GM23338 (cell line): ENCODE measurements around the gene GNAI2. TPM values are rescaled to one million over a fixed set of nuclear protein-coding genes. Genes with fewer than 3 reads are reported as not detected.

Experiments
- ATAC-seq: fragments of 200-7000 bp; cut with Tn5 transposase; 3 replicates; pipeline ENCODE4 v1.9.1; 2020
- DNase-seq: peaks from one replicate; pipeline ENCODE4 v3.0.0-alpha.2; 2015; ENCODE audit warnings: low spot score
- H2AFZ ChIP-seq: fragments of 200-600 bp; sonication (generic); 2 replicates; pipeline ENCODE4 v1.8.0; 2016; ENCODE audit warnings: antibody characterized with exemption, mild to moderate bottlenecking, moderate library complexity
- H3F3A ChIP-seq: fragments of 200-600 bp; sonication (generic); replicated peaks from 2 replicates; pipeline ENCODE4 v1.8.0; 2017; ENCODE audit warnings: antibody characterized with exemption, mixed run types, low read depth
- H3K27ac ChIP-seq: fragments of 200-600 bp; sonication (generic); 2 replicates; pipeline ENCODE4 v1.6.1; 2016; ENCODE audit warnings: low read depth
- H3K27me3 ChIP-seq: fragments of 200-600 bp; sonication (generic); 2 replicates; pipeline ENCODE4 v1.8.0; 2016; ENCODE audit warnings: mild to moderate bottlenecking, mixed run types, moderate library complexity; ENCODE audit not compliant: insufficient read depth
- H3K36me3 ChIP-seq: fragments of 200-600 bp; sonication (generic); 2 replicates; pipeline ENCODE4 v1.8.0; 2016; ENCODE audit warnings: mild to moderate bottlenecking; ENCODE audit not compliant: insufficient read depth
- H3K4me1 ChIP-seq: fragments of 200-600 bp; sonication (generic); 2 replicates; pipeline ENCODE4 v1.8.0; 2016; ENCODE audit warnings: mild to moderate bottlenecking, moderate library complexity; ENCODE audit not compliant: insufficient read depth
- H3K4me2 ChIP-seq: fragments of 200-600 bp; sonication (generic); 2 replicates; pipeline ENCODE4 v1.7.1; 2017; ENCODE audit warnings: mixed run types
- H3K4me3 ChIP-seq: fragments of 200-600 bp; sonication (generic); 2 replicates; pipeline ENCODE4 v1.6.1; 2016; ENCODE audit warnings: mixed run types
- H3K79me2 ChIP-seq: fragments of 200-600 bp; sonication (generic); replicated peaks from 2 replicates; pipeline ENCODE4 v1.8.0; 2017; ENCODE audit warnings: mild to moderate bottlenecking; ENCODE audit not compliant: insufficient read depth
- H3K9me2 ChIP-seq: fragments of 200-600 bp; sonication (generic); 2 replicates; pipeline ENCODE4 v1.8.0; 2017; ENCODE audit not compliant: insufficient read depth
- H4K20me1 ChIP-seq: fragments of 200-600 bp; sonication (generic); replicated peaks from 2 replicates; pipeline ENCODE4 v1.8.0; 2017; ENCODE audit warnings: mild to moderate bottlenecking; ENCODE audit not compliant: insufficient read depth
- H3K27ac Mint-ChIP-seq: 2 replicates; pipeline ENCODE4 v1.8.0; 2020; ENCODE audit warnings: inconsistent platforms, mild to moderate bottlenecking, moderate library complexity, mixed read lengths
- H3K27me3 Mint-ChIP-seq: 3 replicates; pipeline ENCODE4 v1.8.0; 2022; ENCODE audit warnings: low read depth, mild to moderate bottlenecking, moderate library complexity, mixed read lengths, inconsistent platforms; ENCODE audit not compliant: insufficient read depth, poor library complexity
- H3K36me3 Mint-ChIP-seq: 3 replicates; pipeline ENCODE4 v1.8.0; 2021; ENCODE audit warnings: low read depth, mild to moderate bottlenecking, inconsistent platforms, moderate library complexity, mixed read lengths
- H3K4me1 Mint-ChIP-seq: 3 replicates; pipeline ENCODE4 v1.8.0; 2020; ENCODE audit warnings: mild to moderate bottlenecking, inconsistent platforms, mixed read lengths
- H3K4me3 Mint-ChIP-seq: 3 replicates; pipeline ENCODE4 v1.8.0; 2021; ENCODE audit warnings: moderate library complexity, mild to moderate bottlenecking, inconsistent platforms, mixed read lengths
- H3K9me3 Mint-ChIP-seq: 3 replicates; pipeline ENCODE4 v1.8.0; 2020; ENCODE audit warnings: moderate library complexity, mild to moderate bottlenecking, inconsistent platforms, mixed read lengths
- CREB1 ChIP-seq: fragments of 250-450 bp; sonication (Bioruptor Pico); IDR thresholded peaks from 2 replicates; pipeline ENCODE4 v1.5.0; 2020; ENCODE audit warnings: low read depth, mild to moderate bottlenecking, moderate library complexity
- CTCF ChIP-seq, 2 experiments: fragments of 200-600 bp in 1 of 2; sonication (generic) in 1 of 2; conservative IDR thresholded peaks; 2 replicates each; pipeline versions ENCODE4 v1.5.1 to v1.6.1; 2016 to 2017; ENCODE audit warnings: antibody characterized with exemption in 2 of 2, low read depth in 2 of 2, mild to moderate bottlenecking in 2 of 2, moderate library complexity in 1 of 2
- EZH2phosphoT487 ChIP-seq: fragments of 200-600 bp; sonication (generic); IDR thresholded peaks from one replicate; pipeline ENCODE4 v1.8.1; 2018; ENCODE audit warnings: antibody characterized with exemption; ENCODE audit not compliant: unreplicated experiment
- JUNB ChIP-seq: IDR thresholded peaks from one replicate; pipeline ENCODE4 v1.6.1; 2016; ENCODE audit warnings: antibody characterized with exemption; ENCODE audit not compliant: unreplicated experiment
- NANOG ChIP-seq: IDR thresholded peaks from 2 replicates; pipeline ENCODE4 v1.6.1; 2016; ENCODE audit warnings: antibody characterized with exemption, borderline replicate concordance
- POLR2AphosphoS5 ChIP-seq: IDR thresholded peaks from 2 replicates; pipeline ENCODE4 v1.6.1; 2016; ENCODE audit warnings: antibody characterized with exemption, low read depth
- STAT1 ChIP-seq: IDR thresholded peaks from one replicate; pipeline ENCODE4 v1.6.1; 2016; ENCODE audit warnings: antibody characterized with exemption; ENCODE audit not compliant: unreplicated experiment
- ZNF114 ChIP-seq: fragments of 250-450 bp; sonication (Bioruptor Pico); IDR thresholded peaks from 2 replicates; pipeline ENCODE4 v1.5.0; 2020; ENCODE audit warnings: mild to moderate bottlenecking, moderate library complexity
- ZNF331 ChIP-seq: fragments of 250-450 bp; sonication (Bioruptor Pico); IDR thresholded peaks from 2 replicates; pipeline ENCODE4 v1.5.0; 2020; ENCODE audit warnings: low read depth, mild to moderate bottlenecking, moderate library complexity
- ZNF462 ChIP-seq: fragments of 250-450 bp; sonication (Bioruptor Pico); IDR thresholded peaks from 2 replicates; pipeline ENCODE4 v1.5.0; 2020; ENCODE audit warnings: mild to moderate bottlenecking, moderate library complexity
- polyA plus RNA-seq: library from polyadenylated mRNA; unstranded; fragments of >200 nt; fragmentation: Nextera tagmentation; extraction: Ambion mirVana; gene quantifications from 2 replicates; pipeline ENCODE4 v1.2.1, GENCODE V29; 2016
- total RNA-seq: library from RNA; depleted of rRNA; stranded (reverse); fragments of >200 nt; shearing (Covaris generic); gene quantifications from 2 replicates; pipeline ENCODE4 v1.2.3, GENCODE V29; 2014
- TF ChIP-seq, protein P1 (sequence below): IDR thresholded peaks from 2 replicates; pipeline ENCODE4 v1.6.1; 2016; ENCODE audit warnings: antibody characterized with exemption

The GNAI2 gene
- total and polyA plus RNA-seq, 2 experiments from 2014 or later: 138 to 153 TPM

DNA sequence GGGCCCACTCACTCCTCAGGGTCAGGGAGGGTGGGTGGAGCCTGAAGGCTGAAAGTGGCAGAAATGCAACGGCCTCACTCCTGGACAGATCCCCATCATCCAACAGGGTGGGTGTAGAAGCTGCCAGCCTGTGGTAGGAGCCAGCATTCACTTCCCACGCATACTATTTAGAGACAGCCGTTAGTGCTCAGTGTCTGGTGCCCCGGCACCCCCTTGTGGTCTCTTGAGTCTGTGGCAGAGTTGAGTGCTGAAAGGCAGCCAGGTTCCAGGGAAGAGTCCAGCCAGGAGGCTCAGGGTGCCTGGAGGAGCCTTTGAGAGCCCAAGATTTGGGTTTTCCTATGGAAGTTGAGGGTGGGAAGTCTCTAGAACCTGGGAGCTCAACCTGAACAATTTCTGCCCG, 46.7 kb upstream of the GNAI2 start:
- H3K36me3 ChIP-seq: no peaks in the 10 kb centered on the region; the same call in 1 of the 2 replicates
- ATAC-seq (peak; percentile 76), DNase-seq (peak; percentile 92)
- Mint-ChIP-seq H3K4me3 (no peak overlapping the region), H3K27ac (no peak overlapping the region), H3K36me3 (peaks cover 10% of the 10 kb centered on the region; the same call in 2 of the 3 replicates), H3K4me1 (peaks cover 9% of the 10 kb centered on the region; the same call in 2 of the 3 replicates), H3K9me3 (no peaks in the 10 kb centered on the region), H3K27me3 (peaks cover 13% of the 10 kb centered on the region)
- H3K4me3 ChIP-seq: no peak overlapping the region
- H4K20me1 ChIP-seq: no peaks in the 10 kb centered on the region
- no peaks in the 10 kb centered on the region for H3K4me1 ChIP-seq
- no peak overlapping the region for H2AFZ ChIP-seq
- no peaks in the 10 kb centered on the region for H3K79me2 ChIP-seq
- peaks cover 10% of the 10 kb centered on the region; the same call in 1 of the 2 replicates for H3K27me3 ChIP-seq
- TF ChIP-seq ZNF331 (no peak), CTCF (conservative IDR thresholded peaks at IDR 0.05; ENCODE audit: low read depth in 2 of 2) (peak; percentile 81 to 95), NANOG (no peak)
- H3F3A ChIP-seq: peaks cover 6% of the 10 kb centered on the region
- H3K9me2 ChIP-seq: no peaks in the 10 kb centered on the region
- no peak overlapping the region for H3K4me2 ChIP-seq
- no peak overlapping the region for H3K27ac ChIP-seq

DNA sequence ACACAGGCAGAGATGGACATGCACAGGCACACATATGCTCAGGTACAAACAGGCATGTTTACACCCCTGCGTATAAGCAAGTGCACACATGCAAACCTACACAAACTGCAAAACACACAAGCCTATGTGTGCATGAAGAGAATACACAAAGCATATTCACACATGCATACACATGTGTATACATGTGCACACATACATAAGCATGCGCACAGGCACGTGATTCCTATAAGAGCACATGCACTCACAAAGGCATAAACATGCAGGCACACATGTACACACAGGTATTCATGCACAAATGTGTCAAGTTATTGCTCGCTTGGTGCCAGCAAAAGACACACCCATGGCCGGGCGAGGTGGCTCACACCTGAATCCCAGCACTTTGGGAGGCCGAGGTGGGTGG, 46.0 kb upstream of the GNAI2 start:
- Mint-ChIP-seq H3K36me3 (peaks cover 9% of the 10 kb centered on the region; the same call in 1 of the 3 replicates), H3K9me3 (no peaks in the 10 kb centered on the region), H3K4me3 (no peak overlapping the region), H3K27ac (no peak overlapping the region), H3K27me3 (peaks cover 17% of the 10 kb centered on the region), H3K4me1 (peaks cover 9% of the 10 kb centered on the region; the same call in 2 of the 3 replicates)
- DNase-seq (no peak), ATAC-seq (no peak)
- no peak overlapping the region for H3K27ac ChIP-seq
- H3F3A ChIP-seq: peaks cover 6% of the 10 kb centered on the region
- peaks cover 12% of the 10 kb centered on the region; the same call in 1 of the 2 replicates for H3K27me3 ChIP-seq
- H3K4me1 ChIP-seq: no peaks in the 10 kb centered on the region
- H3K4me3 ChIP-seq: no peak overlapping the region
- H3K9me2 ChIP-seq: no peaks in the 10 kb centered on the region
- no peaks in the 10 kb centered on the region; the same call in 1 of the 2 replicates for H3K36me3 ChIP-seq
- H3K79me2 ChIP-seq: no peaks in the 10 kb centered on the region
- no peaks in the 10 kb centered on the region for H4K20me1 ChIP-seq
- no peak overlapping the region for H3K4me2 ChIP-seq
- no peak overlapping the region for H2AFZ ChIP-seq
- no peak for TF ChIP-seq CREB1
- TF ChIP-seq, protein P1, sequence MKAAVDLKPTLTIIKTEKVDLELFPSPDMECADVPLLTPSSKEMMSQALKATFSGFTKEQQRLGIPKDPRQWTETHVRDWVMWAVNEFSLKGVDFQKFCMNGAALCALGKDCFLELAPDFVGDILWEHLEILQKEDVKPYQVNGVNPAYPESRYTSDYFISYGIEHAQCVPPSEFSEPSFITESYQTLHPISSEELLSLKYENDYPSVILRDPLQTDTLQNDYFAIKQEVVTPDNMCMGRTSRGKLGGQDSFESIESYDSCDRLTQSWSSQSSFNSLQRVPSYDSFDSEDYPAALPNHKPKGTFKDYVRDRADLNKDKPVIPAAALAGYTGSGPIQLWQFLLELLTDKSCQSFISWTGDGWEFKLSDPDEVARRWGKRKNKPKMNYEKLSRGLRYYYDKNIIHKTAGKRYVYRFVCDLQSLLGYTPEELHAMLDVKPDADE: no peak
- no peak for TF ChIP-seq ZNF331
- TF ChIP-seq ZNF462 (CRISPR knock-in tag): no peak
- TF ChIP-seq CTCF (conservative IDR thresholded peaks at IDR 0.05; ENCODE audit: low read depth in 2 of 2): no peak
- no peak; the same call in 1 of the 2 replicates for TF ChIP-seq POLR2AphosphoS5
- no peak for TF ChIP-seq STAT1
- TF ChIP-seq ZNF114 (CRISPR knock-in tag): no peak
- TF ChIP-seq EZH2phosphoT487: no peak
- TF ChIP-seq JUNB: no peak
